HEK293 (cell line): ENCODE measurements around the gene ADNP.

Source experiments
- ZBTB7A ChIP-seq: fragments of 450-650 bp; formaldehyde crosslinking; IDR thresholded peaks from 2 replicates; pipeline ENCODE4 v1.5.1; 2016; ENCODE audit warnings: low read depth, missing biosample characterization, missing genetic modification characterization
- ZEB2 ChIP-seq: fragments of 450-650 bp; formaldehyde crosslinking; IDR thresholded peaks from 2 replicates; pipeline ENCODE4 v1.5.1; 2016; ENCODE audit warnings: missing biosample characterization, missing genetic modification characterization
- ZFP41 ChIP-seq: fragments of 450-650 bp; formaldehyde crosslinking; IDR thresholded peaks from 2 replicates; pipeline ENCODE4 v1.5.1; 2016; ENCODE audit warnings: missing biosample characterization, missing genetic modification characterization, borderline replicate concordance
- ZNF707 ChIP-seq: fragments of 450-650 bp; formaldehyde crosslinking; IDR thresholded peaks from 2 replicates; pipeline ENCODE4 v1.5.1; 2016; ENCODE audit warnings: missing biosample characterization, missing genetic modification characterization
- ZNF776 ChIP-seq: fragments of 450-650 bp; formaldehyde crosslinking; IDR thresholded peaks from 2 replicates; pipeline ENCODE4 v1.5.0; 2017; ENCODE audit warnings: missing biosample characterization, missing genetic modification characterization, borderline replicate concordance
- TF ChIP-seq, protein P1 (sequence below): fragments of 450-650 bp; formaldehyde crosslinking; IDR thresholded peaks from 2 replicates; pipeline ENCODE4 v1.5.1; 2016; ENCODE audit warnings: missing biosample characterization, missing genetic modification characterization
- TF ChIP-seq, protein P2 (sequence below): fragments of 450-650 bp; formaldehyde crosslinking; IDR thresholded peaks from 2 replicates; pipeline ENCODE4 v1.5.1; 2016; ENCODE audit warnings: missing biosample characterization, missing genetic modification characterization

DNA sequence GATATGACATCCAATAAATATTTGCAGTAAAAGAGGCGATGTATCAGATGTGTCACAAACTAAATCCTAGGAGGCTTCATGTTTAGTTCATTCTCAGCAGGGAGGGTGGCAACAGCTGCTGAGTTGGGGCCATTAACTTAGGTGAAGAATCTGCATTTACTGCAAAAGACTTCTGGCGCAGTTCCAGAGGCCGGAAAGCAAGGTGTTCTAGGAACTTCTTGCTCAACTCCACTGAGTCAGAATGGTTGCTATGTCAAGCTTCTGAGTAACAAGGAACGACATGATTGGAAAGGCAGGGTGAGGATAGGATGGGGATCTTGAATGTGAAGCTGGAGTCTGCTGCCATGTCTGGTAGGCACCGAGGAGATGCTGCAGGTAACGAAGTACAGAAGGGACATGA, 11.7 kb downstream of the ADNP start:
- TF ChIP-seq ZBTB7A (tag by site-specific recombination) (no peak), ZNF776 (tag by site-specific recombination) (no peak), ZFP41 (tag by site-specific recombination) (no peak), ZEB2 (no peak), ZNF707 (tag by site-specific recombination) (no peak)
- TF ChIP-seq, protein P1, sequence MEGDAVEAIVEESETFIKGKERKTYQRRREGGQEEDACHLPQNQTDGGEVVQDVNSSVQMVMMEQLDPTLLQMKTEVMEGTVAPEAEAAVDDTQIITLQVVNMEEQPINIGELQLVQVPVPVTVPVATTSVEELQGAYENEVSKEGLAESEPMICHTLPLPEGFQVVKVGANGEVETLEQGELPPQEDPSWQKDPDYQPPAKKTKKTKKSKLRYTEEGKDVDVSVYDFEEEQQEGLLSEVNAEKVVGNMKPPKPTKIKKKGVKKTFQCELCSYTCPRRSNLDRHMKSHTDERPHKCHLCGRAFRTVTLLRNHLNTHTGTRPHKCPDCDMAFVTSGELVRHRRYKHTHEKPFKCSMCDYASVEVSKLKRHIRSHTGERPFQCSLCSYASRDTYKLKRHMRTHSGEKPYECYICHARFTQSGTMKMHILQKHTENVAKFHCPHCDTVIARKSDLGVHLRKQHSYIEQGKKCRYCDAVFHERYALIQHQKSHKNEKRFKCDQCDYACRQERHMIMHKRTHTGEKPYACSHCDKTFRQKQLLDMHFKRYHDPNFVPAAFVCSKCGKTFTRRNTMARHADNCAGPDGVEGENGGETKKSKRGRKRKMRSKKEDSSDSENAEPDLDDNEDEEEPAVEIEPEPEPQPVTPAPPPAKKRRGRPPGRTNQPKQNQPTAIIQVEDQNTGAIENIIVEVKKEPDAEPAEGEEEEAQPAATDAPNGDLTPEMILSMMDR: no peak
- TF ChIP-seq, protein P2, sequence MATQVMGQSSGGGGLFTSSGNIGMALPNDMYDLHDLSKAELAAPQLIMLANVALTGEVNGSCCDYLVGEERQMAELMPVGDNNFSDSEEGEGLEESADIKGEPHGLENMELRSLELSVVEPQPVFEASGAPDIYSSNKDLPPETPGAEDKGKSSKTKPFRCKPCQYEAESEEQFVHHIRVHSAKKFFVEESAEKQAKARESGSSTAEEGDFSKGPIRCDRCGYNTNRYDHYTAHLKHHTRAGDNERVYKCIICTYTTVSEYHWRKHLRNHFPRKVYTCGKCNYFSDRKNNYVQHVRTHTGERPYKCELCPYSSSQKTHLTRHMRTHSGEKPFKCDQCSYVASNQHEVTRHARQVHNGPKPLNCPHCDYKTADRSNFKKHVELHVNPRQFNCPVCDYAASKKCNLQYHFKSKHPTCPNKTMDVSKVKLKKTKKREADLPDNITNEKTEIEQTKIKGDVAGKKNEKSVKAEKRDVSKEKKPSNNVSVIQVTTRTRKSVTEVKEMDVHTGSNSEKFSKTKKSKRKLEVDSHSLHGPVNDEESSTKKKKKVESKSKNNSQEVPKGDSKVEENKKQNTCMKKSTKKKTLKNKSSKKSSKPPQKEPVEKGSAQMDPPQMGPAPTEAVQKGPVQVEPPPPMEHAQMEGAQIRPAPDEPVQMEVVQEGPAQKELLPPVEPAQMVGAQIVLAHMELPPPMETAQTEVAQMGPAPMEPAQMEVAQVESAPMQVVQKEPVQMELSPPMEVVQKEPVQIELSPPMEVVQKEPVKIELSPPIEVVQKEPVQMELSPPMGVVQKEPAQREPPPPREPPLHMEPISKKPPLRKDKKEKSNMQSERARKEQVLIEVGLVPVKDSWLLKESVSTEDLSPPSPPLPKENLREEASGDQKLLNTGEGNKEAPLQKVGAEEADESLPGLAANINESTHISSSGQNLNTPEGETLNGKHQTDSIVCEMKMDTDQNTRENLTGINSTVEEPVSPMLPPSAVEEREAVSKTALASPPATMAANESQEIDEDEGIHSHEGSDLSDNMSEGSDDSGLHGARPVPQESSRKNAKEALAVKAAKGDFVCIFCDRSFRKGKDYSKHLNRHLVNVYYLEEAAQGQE: no peak
